Middle frontal gyrus (tissue), 1 donor: Measurements from ENCODE around the gene NFU1.
"Not testable (repeated sequence)": the region's sequence is repeated elsewhere in the genome, so short reads cannot be mapped to it uniquely, and the experiment has no call there.

Experiments used
- DNase-seq: peaks from one replicate; pipeline ENCODE4 v3.0.0-alpha.2; 2015; ENCODE audit warnings: low spot score; ENCODE audit errors: extremely low spot score

Gene NFU1

GRCh38 chr2:69387770-69388481 is 49.3 kb downstream of the NFU1 start:
- DNase-seq = no peak

- DNase-seq = peak; percentile 84
Observed at GRCh38 chr2:69386789-69387734, 50.2 kb downstream of the NFU1 start, which contains the start of gene GFPT1. GFPT1 (minus strand) TSS chr2:69387227; CDS start chr2:69387071, 156 bp downstream.

GRCh38 chr2:69386360-69386759 is 50.9 kb downstream of the NFU1 start:
- no peak for DNase-seq

- no peak for DNase-seq
Observed at GRCh38 chr2:69385443-69386151, 51.6 kb downstream of the NFU1 start.

- DNase-seq = no peak
Observed at GRCh38 chr2:69384618-69385081, 52.6 kb downstream of the NFU1 start.

DNA sequence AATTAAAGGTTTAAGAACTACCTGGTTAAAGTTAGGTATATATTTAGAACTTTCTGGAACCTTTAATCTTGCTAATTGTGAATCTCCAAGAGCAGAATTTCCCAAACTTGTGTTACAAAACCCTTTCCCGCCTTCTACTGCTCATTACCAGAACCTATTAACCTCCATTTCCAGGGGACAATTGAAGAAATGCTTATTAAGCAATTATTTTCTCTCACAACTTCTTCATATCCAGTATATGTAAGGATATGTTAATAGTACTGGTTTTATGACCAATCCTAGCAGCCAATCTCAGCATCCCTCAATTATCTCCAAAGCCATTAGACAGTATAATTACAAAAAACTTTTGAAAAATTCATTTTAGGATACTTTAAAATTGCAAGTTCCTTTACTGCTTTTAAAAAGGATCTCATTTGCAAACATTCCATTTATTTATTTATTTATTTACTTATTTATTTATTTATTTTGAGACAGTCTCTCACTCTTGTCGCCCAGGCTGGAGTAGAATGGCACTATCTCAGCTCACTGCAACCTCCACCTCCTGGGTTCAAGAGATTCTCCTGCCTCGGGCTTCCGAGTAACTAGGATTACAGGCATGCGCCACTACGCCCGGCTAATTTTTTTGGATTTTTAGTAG is 53.9 kb downstream of the NFU1 start:
- DNase-seq = no peak

- no peak for DNase-seq
Observed at GRCh38 chr2:69382547-69382946, 54.7 kb downstream of the NFU1 start.

DNA sequence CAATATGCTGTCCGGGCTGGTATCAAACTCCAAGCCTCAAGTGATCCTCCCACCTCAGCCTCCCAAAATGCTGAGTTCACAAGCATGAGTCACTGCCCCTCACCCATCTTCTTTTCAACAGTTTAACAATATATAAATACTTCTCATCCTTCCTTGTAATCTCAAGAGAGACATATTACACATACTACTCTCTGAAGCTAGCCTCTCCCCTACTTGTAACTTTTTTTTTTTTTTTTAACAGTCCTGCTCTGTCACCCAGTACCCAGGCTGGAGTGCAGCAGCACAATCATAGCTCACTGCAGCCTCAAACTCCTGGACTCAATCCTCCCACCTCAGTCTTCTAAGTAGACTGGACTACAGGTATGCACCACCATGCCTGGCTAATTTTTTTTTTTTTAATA is 55.9 kb downstream of the NFU1 start:
- DNase-seq = no peak

- DNase-seq = no peak
Observed at GRCh38 chr2:69380072-69380917, 56.9 kb downstream of the NFU1 start.

GRCh38 chr2:69376403-69376802 is 60.8 kb downstream of the NFU1 start:
- DNase-seq = no peak

GRCh38 chr2:69375494-69376353 is 61.5 kb downstream of the NFU1 start:
- no peak for DNase-seq

- no peak for DNase-seq
Observed at GRCh38 chr2:69372767-69373166, 64.5 kb downstream of the NFU1 start.

DNA sequence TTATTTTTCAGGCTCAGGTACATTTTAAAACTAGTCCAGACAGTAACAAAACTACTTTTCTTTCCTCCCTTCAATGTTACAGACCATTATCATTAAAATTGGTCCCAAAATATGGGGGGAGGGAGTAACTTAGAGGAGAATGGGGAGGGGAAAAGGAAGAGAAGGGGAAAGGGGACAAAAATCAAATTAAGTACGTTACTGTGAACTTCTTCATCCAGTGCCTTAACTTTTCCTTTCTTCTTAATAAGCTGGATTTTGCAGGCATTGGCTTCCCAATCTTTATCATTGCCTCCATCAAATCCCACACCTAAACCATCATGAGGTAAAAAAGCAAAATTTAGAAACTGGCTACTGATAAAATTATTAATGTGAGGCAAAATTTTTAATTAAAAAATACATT is 67.4 kb downstream of the NFU1 start:
- no peak for DNase-seq

DNA sequence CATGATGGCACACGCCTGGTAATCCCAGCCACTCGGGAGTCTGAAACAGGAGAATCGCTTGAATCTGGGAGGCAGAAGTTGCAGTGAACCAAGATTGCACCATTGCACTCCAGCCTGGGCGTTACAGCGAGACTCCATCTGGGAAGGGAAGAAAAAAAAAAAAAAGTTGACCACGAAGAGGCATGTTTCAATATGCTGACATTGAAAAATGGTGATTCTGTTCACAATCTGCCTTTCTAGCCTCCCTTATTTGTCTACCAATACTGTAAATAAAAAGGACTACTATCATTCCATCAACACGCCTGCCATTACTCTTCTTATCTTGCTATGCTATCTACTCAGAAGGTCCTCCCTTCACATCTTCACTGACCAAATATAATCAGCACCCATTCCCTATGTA is 68.6 kb downstream of the NFU1 start:
- no peak for DNase-seq

DNA sequence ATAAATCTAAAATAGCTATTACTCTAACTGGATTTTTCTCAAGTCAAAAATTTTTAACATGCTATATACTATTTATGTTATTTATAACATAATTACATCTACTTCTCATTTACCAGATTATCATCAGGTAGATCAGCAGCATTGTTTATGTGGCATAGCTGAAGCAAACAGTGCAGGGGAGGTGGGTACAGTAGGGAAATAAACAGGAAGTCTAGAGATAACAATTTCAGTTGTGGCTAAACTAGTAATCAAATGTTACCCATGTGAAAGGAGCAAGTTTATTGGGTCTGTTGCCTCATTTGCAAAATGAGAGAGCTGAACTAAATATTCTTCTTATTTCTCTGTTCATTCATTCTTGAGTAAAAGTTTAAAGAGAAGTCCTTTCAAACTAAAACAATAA is 77.9 kb downstream of the NFU1 start:
- no peak for DNase-seq

- DNase-seq = no peak
Observed at GRCh38 chr2:69358914-69359313, 78.3 kb downstream of the NFU1 start.

DNA sequence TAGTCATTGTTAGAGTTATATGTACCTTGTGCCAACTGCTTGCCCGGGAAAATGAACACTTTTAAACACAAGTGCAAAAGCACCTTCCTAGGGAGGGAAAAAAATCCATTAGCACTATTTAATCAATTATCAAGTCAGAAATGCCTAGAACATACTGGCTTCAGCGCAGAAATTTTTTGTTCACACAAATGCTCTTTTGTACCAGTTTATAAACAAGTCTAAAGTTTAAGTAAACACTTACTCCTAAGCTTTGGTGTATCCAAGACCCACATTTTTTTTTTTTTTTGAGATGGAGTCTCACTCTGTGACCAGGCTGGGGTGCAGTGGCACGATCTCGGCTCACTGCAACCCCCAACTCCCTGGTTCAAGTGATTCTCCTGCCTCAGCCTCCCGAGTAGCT is 80.8 kb downstream of the NFU1 start:
- DNase-seq = no peak

DNA sequence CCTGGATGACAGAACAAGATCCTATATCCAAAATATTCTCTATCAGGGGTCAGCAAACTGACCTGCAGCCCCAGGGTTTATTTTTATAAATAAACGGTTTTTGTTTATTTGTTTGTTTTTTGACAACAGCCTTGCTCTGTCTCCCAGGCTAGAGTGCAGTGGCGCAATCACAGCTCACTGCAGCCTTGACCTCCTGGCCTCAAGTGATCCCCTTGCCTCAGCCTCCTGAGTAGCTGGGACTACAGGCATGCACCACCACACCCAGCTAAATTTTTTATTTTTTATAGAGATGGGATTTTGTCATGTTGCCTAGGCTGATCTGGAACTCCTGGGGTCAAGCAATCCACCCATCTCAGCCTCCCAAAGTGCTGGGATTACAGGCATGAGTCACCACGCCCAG is 82.3 kb downstream of the NFU1 start:
- DNase-seq = not testable (repeated sequence)

GRCh38 chr2:69353360-69353759 is 83.9 kb downstream of the NFU1 start:
- DNase-seq = no peak
